Upper lobe of right lung (tissue), 1 donor: ENCODE measurements around the gene POLR3F. TPM values are rescaled to one million over a fixed set of nuclear protein-coding genes. Genes with fewer than 3 reads are reported as not detected.
"Not testable (repeated sequence)": the region's sequence is repeated elsewhere in the genome, so short reads cannot be mapped to it uniquely, and the experiment has no call there.

ENCODE experiments used
- ATAC-seq: fragments of 200-7000 bp; cut with Tn5 transposase; one replicate; pipeline ENCODE4 v1.9.1; 2020; ENCODE audit warnings: mild to moderate bottlenecking, moderate library complexity
- DNase-seq: peaks from one replicate; pipeline ENCODE4 v3.0.0-alpha.2; 2020
- H3K27ac ChIP-seq: fragments of 200-600 bp; one replicate; pipeline ENCODE4 v1.8.0; 2022
- H3K27me3 ChIP-seq: fragments of 200-600 bp; one replicate; pipeline ENCODE4 v1.8.0; 2022; ENCODE audit warnings: mild to moderate bottlenecking
- H3K36me3 ChIP-seq: fragments of 200-600 bp; one replicate; pipeline ENCODE4 v1.8.0; 2022
- H3K4me1 ChIP-seq: fragments of 200-600 bp; one replicate; pipeline ENCODE4 v1.8.0; 2022
- H3K4me3 ChIP-seq: fragments of 200-600 bp; one replicate; pipeline ENCODE4 v1.8.0; 2022; ENCODE audit warnings: mild to moderate bottlenecking
- H3K9me3 ChIP-seq: fragments of 200-600 bp; one replicate; pipeline ENCODE4 v1.8.0; 2022
- intact Hi-C: fragments of 100-400 bp; cut with DNase I; formaldehyde crosslinking; loops from one replicate; pipeline ENCODE4 v1.11.0; 2022
- total RNA-seq: library from RNA; stranded (reverse); fragmentation: NEBNext Ultra II Directional; extraction: Animal tissue kit (Norgen Biotek cat#: 25700); gene quantifications from one replicate; pipeline ENCODE4 v1.2.1, GENCODE V29; 2021
- TF ChIP-seq, protein P1 (sequence below): fragments of 200-600 bp; IDR thresholded peaks from one replicate; pipeline ENCODE4 v1.8.0; 2022; ENCODE audit warnings: antibody characterized with exemption
- donor health status: DM: no; HTN: yes; CAD: no; lungs with severe emphysema.

POLR3F gene
- total RNA-seq, 1 donor from 2014 or later: 7.2 TPM

DNA sequence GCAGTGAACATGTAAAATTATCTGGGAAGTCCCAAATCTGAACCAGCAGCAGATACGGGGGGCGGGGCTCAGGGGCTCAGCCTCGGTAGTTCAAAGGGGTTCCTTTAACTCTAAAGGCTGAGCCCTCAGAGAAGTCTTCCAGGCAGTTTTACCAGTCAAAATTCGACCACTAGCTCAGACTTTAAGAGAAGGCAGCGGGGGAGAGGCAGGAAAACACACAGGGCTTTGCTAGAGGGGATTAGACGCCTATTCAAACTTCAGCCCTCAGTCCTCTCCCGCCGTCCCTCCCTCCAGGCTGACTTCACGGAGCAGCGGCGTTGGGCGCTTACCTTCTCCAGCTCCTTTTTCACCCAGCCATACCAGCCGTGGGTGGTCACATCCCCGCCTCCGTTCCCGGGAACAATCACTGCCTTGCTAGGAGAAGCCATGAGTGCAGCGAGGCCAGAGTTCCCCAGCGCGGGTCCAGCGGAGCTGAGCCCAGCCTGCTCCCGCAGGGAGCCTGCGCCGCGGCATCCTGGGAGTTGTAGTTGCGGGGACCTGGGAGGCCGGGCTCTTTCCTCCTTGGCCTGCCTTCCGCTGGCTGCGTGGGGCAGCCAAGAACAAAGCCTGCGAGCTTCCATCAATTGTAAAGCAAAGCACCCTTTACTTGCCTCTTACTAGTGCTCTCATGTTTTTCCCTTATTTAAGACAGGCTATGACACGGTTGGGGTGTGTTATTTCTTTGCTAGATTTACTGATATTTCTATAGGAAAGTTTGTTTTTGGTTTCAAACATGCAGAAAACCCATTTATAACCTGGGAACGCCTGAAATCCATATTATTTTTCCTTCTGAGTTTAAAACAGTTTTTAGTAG is 29.8 kb downstream of the POLR3F start, which contains the start of gene RBBP9:
Gene RBBP9, minus strand, starts transcription at position 486 of the 853 bp plus-strand sequence. Its CDS starts 58 bp downstream, at position 428.
- Histone ChIP-seq H3K9me3 (no peaks in the 10 kb centered on the region), H3K4me1 (peaks cover 8% of the 10 kb centered on the region), H3K4me3 (peak within 1 kb of the TSS; percentile 78), H3K36me3 (peaks cover 16% of the 10 kb centered on the region), H3K27ac (peak within 1 kb of the TSS; percentile 55), H3K27me3 (no peaks in the 10 kb centered on the region)
- peak; percentile 100 for ATAC-seq
- intact Hi-C loops: no loop called here
- DNase-seq: peak; percentile 94
- TF ChIP-seq, protein P1, sequence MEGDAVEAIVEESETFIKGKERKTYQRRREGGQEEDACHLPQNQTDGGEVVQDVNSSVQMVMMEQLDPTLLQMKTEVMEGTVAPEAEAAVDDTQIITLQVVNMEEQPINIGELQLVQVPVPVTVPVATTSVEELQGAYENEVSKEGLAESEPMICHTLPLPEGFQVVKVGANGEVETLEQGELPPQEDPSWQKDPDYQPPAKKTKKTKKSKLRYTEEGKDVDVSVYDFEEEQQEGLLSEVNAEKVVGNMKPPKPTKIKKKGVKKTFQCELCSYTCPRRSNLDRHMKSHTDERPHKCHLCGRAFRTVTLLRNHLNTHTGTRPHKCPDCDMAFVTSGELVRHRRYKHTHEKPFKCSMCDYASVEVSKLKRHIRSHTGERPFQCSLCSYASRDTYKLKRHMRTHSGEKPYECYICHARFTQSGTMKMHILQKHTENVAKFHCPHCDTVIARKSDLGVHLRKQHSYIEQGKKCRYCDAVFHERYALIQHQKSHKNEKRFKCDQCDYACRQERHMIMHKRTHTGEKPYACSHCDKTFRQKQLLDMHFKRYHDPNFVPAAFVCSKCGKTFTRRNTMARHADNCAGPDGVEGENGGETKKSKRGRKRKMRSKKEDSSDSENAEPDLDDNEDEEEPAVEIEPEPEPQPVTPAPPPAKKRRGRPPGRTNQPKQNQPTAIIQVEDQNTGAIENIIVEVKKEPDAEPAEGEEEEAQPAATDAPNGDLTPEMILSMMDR: no peak

DNA sequence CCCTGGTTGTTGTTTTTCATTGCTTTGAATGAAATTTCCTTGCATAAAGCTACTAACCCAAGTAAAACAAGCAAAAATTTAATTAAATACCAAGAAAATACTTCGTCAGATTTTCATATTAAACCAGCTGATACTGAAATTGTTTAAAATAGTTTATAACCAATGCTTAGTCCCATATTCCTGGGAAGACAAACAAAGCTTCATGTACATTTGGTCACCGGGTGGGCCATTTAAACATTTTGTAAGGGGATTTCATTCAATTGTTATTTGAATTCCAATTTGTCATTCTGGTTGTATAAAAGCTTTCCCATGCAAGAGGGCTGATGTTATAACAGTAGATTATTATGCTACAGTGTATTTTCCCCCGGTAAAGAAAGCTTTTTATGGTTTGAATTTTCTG is 30.4 kb downstream of the POLR3F start:
- peaks cover 12% of the 10 kb centered on the region for H3K36me3 ChIP-seq
- H3K4me3 ChIP-seq: peak overlapping the region; percentile 78
- TF ChIP-seq, protein P1: no peak
- H3K27ac ChIP-seq: no peak overlapping the region
- H3K9me3 ChIP-seq: no peaks in the 10 kb centered on the region
- H3K4me1 ChIP-seq: peaks cover 8% of the 10 kb centered on the region
- intact Hi-C loops: no loop called here
- no peaks in the 10 kb centered on the region for H3K27me3 ChIP-seq
- DNase-seq (no peak), ATAC-seq (no peak)

DNA sequence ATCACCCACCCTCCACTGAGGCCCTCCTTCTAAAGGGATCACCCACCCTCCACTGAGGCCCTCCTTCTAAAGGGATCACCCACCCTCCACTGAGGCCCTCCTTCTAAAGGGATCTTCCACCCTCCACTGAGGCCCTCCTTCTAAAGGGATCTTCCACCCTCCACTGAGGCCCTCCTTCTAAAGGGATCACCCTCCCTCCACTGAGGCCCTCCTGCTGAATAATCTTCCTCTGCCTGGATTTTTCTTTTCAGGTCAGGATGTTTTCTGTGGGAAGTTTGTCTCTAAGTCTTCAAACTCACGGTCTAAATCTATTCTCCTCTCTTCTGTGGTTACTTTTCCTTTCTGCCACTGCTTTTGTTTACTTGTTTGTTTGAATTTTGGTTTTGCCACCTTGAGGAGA is 34.5 kb downstream of the POLR3F start:
- H3K4me1 ChIP-seq, H3K4me3 ChIP-seq, H3K36me3 ChIP-seq, DNase-seq, H3K27me3 ChIP-seq, intact Hi-C loops, ATAC-seq, H3K9me3 ChIP-seq, H3K27ac ChIP-seq: not testable (repeated sequence)

DNA sequence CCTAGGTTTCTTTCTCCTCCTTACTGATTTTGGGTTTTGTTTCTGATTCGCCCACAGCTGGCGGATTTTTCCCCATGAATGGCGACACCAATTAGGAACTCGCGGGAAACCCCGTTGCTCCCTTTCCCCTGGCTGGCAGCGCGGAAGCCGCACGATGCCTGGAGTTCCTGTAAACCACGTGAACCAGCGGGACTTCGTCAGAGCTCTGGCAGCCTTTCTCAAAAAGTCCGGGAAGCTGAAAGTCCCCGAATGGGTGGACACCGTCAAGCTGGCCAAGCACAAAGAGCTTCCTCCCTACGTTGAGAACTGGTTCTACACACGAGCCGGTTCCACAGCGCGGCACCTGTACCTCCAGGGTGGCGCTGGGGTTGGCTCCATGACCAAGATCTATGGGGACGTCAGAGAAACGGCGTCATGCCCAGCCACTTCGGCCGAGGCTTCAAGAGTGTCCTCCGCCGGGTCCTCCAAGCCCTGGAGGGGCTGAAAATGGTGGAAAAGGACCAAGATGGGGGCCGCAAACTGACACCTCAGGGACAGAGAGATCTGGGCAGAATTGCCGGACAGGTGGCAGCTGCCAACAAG is 37.4 kb downstream of the POLR3F start:
- peaks cover 10% of the 10 kb centered on the region for H3K4me1 ChIP-seq
- ATAC-seq (no peak), DNase-seq (peak; percentile 67)
- TF ChIP-seq, protein P1: no peak
- no peaks in the 10 kb centered on the region for H3K9me3 ChIP-seq
- no peaks in the 10 kb centered on the region for H3K27me3 ChIP-seq
- H3K36me3 ChIP-seq: peaks cover under 1% of the 10 kb centered on the region
- H3K27ac ChIP-seq: no peak overlapping the region
- H3K4me3 ChIP-seq: no peak overlapping the region
- intact Hi-C loops: no loop called here

DNA sequence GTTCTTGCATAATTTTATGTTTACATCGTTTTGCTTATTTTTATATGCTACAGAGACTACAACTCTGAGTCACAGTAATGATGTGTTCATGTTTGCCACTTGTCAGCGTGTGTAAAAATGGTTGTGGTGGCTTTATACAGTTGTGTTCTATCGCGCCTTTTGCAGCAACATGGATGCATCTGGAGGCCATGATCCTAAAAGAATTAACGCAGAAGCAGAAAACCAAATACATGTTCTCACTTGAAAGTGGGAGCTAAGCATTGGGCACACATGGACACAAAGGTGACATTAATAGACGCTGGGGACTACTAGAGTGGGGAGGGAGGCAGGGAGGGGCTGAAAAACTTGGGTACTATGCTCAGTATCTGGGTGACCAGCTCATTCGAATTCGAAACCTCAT is 39.6 kb downstream of the POLR3F start:
- intact Hi-C loops: no loop called here
- H3K27me3 ChIP-seq: no peaks in the 10 kb centered on the region

More for the DNA sequence above, 39.6 kb downstream of the POLR3F start:
- H3K27ac ChIP-seq: peak overlapping the region; percentile 96
- H3K4me1 ChIP-seq: peaks cover 14% of the 10 kb centered on the region
- H3K4me3 ChIP-seq: peak overlapping the region; percentile 92
- no peak for ATAC-seq
- peaks cover 21% of the 10 kb centered on the region for H3K36me3 ChIP-seq
- no peak for DNase-seq
- H3K9me3 ChIP-seq: no peaks in the 10 kb centered on the region
- TF ChIP-seq, protein P1: no peak
